Measurements from ENCODE around the gene GPATCH4.
"Not testable (repeated sequence)": the region's sequence is repeated elsewhere in the genome, so short reads cannot be mapped to it uniquely, and the experiment has no call there.

GPATCH4 gene

DNA sequence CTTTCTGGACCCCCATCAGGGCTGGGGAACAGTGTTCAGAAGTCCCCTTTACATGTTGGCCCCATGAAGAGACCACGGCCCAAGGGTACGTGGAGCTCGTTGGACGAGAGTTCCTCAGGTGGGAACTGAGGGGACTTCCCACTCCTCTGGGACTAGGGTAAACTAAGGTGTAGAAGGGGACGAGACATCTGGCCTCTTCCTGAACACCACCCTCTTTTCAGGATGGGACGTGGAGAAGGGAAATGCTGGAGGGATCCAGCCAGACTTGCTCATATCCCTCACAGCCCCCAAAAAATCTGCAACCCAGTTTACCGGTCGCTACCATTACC is 7.7 kb downstream of the GPATCH4 start:
- no peak overlapping the region for H3K27ac Mint-ChIP-seq
- H3K36me3 Mint-ChIP-seq (ENCODE audit: low read depth): peaks cover 55% of the 10 kb centered on the region
- H3K4me1 Mint-ChIP-seq (ENCODE audit: low read depth): peaks cover 41% of the 10 kb centered on the region
- H3K27me3 Mint-ChIP-seq: no peaks in the 10 kb centered on the region
- H3K4me3 Mint-ChIP-seq: no peak overlapping the region
- H3K9me3 Mint-ChIP-seq: no peaks in the 10 kb centered on the region

DNA sequence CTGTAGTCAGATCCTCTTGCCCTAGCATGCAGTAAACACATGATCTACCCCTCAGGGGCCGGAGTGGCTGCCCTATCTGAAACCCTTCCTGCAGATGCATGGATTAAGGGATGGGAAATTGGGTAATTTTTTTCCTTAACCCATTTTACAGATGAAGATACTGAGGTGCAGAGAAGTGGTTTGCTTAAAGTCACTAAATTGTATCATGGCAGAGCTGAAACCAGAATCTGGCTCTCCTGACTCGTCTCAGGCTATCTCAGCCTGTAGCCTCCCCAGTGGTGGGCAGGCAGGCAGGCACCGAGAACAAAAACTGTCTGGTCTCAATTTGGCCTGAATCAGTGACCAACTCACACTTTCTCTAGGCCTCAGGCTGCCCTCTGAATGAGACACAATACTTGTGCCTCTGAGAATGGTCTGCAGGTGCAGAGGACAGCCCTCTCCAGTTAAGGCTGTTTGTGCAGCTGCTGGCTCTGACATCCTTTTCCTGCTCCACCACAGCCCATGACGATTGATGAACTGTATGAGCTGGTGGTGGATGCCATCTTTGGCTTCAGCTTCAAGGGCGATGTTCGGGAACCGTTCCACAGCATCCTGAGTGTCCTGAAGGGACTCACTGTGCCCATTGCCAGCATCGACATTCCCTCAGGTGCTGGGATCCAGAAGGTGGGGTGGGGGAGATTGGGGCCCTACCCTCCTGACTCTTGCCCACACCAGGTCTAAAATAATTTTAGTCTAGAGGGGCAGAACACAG is 8.2 kb downstream of the GPATCH4 start:
- Mint-ChIP-seq H3K36me3 (ENCODE audit: low read depth) (peaks cover 50% of the 10 kb centered on the region), H3K9me3 (no peaks in the 10 kb centered on the region), H3K27ac (peak overlapping the region; percentile 64), H3K4me3 (peak overlapping the region; percentile 80), H3K4me1 (ENCODE audit: low read depth) (peaks cover 36% of the 10 kb centered on the region), H3K27me3 (no peaks in the 10 kb centered on the region)

DNA sequence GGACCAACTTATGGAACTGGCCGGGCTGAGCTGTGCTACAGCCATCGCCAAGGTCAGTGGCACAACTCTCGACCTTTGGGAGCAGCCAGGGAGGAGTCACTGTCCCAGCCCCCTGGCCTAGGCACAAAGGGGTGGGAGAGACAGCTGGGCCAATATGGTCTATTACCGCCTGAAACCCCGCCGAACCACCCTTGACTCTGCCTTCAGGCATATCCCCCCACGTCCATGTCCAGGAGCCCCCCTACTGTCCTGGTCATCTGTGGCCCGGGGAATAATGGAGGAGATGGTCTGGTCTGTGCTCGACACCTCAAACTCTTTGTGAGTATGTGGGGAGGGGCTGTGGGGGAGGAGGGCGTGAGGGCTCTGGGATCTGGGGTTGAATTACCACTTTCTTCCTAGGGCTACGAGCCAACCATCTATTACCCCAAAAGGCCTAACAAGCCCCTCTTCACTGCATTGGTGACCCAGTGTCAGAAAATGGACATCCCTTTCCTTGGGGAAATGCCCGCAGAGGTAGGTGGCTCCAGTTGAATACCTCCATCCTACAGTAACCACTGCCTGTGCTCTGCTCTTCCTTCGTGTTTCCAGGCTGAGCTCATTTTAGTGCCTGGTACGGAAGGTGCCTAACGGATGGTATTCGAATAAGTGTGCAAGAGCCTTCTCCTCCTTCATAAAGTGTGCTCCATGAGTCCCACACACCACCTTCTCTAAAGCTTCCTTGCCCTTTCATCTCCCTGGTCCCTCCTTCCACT is 8.9 kb downstream of the GPATCH4 start:
- Mint-ChIP-seq H3K9me3 (no peaks in the 10 kb centered on the region), H3K4me3 (peak overlapping the region; percentile 80), H3K27ac (peak overlapping the region; percentile 64), H3K36me3 (ENCODE audit: low read depth) (peaks cover 47% of the 10 kb centered on the region), H3K27me3 (no peaks in the 10 kb centered on the region), H3K4me1 (ENCODE audit: low read depth) (peaks cover 35% of the 10 kb centered on the region)

DNA sequence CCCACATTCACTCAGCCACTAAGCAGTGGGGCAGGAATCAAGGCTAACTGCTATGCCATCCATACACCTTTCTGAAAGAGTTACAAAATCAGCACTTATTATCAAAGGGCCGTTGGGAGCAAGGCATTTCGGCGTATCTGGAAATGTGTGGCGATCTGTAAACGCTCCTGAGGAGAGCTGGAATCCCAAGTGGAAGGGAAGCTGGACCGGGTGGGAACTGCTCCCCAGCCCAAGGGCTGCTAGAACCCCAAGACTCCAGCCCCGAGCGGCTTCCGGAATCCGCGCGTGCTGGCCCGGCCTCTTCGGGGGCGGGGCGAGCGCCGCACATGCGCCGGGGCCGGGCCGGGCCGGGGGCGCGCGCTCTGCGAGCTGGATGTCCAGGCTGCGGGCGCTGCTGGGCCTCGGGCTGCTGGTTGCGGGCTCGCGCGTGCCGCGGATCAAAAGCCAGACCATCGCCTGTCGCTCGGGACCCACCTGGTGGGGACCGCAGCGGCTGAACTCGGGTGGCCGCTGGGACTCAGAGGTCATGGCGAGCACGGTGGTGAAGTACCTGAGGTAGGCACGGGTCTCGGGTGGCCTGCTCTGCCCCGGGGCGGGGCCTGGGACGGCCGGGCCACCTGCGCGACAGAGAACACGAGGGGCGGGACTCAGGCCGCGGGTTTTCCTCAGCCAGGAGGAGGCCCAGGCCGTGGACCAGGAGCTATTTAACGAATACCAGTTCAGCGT is 9.7 kb downstream of the GPATCH4 start, which contains the start of gene NAXE:
TSS of gene NAXE (plus strand) at position 345 of the 726 bp plus-strand sequence. CDS start at position 374, 29 bp downstream.
- H3K36me3 Mint-ChIP-seq (ENCODE audit: low read depth): peaks cover 40% of the 10 kb centered on the region
- peak within 1 kb of the TSS; percentile 77 for H3K27ac Mint-ChIP-seq
- peak within 1 kb of the TSS; percentile 80 for H3K4me3 Mint-ChIP-seq
- H3K27me3 Mint-ChIP-seq: no peaks in the 10 kb centered on the region
- no peaks in the 10 kb centered on the region for H3K9me3 Mint-ChIP-seq
- peaks cover 35% of the 10 kb centered on the region for H3K4me1 Mint-ChIP-seq (ENCODE audit: low read depth)

DNA sequence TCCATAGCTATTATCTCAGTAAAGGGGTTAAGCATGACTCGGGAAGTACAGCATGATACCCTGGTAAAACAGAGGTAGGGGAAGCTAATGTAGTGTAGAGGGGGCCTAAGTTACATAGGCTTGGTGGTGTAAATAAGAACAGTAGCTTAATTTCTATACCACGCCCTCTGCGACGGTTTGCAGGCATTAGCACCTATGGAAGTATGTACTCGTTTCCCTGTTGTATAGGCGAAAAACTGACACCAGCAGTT is 10.2 kb downstream of the GPATCH4 start:
- H3K27me3 Mint-ChIP-seq: no peaks in the 10 kb centered on the region
- peaks cover 35% of the 10 kb centered on the region for H3K4me1 Mint-ChIP-seq (ENCODE audit: low read depth)
- no peaks in the 10 kb centered on the region for H3K9me3 Mint-ChIP-seq
- peak overlapping the region; percentile 77 for H3K27ac Mint-ChIP-seq
- peaks cover 35% of the 10 kb centered on the region for H3K36me3 Mint-ChIP-seq (ENCODE audit: low read depth)
- H3K4me3 Mint-ChIP-seq: peak overlapping the region; percentile 80

DNA sequence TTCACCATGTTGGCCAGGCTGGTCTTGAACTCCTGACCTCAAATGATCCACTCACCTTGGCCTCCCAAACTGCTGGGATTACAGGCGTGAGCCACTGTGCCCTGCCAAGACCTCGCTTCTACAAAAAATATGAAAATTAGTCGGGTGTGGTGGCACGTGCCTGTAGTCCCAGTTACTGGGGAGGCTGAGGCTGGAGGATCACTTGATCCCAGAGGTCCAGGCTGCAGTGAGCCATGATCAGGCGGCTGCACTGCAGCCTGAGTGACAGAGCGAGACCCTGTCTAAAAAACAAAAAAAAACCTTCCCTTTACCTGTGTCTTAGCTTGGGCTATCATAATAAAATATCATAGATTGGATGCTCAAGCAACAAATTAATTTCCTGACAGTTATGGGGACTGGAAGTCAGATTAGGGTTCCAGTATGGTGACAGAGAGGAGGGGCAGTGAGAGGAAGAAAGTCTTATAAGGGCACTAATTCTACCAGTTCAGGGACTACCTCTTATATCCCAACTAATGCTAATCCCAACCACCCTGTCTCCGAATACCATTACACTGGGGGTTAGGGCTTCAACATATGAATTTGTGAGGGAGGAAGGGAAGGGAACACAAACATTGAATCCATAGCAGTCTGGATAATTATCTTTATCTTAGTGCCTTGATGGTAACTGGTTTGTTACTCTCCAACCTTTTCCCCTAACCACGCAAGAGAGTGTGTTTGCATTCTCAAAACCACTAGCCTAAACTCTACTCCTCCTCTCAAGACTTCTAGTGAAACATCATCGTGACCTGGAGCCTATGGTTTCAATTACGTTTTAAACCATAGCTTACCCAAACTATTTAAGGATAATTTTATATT is 10.7 kb downstream of the GPATCH4 start:
- Mint-ChIP-seq H3K9me3 (no peaks in the 10 kb centered on the region), H3K36me3 (ENCODE audit: low read depth) (peaks cover 32% of the 10 kb centered on the region), H3K4me1 (ENCODE audit: low read depth) (peaks cover 35% of the 10 kb centered on the region), H3K27me3 (no peaks in the 10 kb centered on the region), H3K27ac (peak overlapping the region; percentile 77), H3K4me3 (peak overlapping the region; percentile 80)

DNA sequence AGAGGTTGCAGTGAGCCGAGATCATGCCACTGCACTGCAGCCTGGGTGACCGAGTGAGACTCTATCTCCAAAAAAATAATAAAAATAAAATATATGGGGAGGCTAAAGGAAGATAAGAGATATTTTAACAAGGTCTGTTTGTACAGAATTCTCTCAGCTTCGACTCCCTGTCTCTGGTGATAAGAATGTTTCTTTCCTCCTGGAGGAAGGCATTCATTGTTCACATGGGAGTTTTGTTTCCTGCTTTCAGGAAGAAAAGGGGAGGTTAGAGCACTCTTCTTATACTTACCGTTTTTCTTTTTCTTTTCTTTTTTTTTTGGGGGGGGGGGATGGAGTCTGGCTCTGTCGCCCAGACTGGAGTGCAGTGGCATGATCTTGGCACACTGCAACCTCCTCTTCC is 11.7 kb downstream of the GPATCH4 start:
- no peaks in the 10 kb centered on the region for H3K27me3 Mint-ChIP-seq
- H3K4me3 Mint-ChIP-seq: no peak overlapping the region
- peaks cover 30% of the 10 kb centered on the region for H3K36me3 Mint-ChIP-seq (ENCODE audit: low read depth)
- no peak overlapping the region for H3K27ac Mint-ChIP-seq
- H3K4me1 Mint-ChIP-seq (ENCODE audit: low read depth): peaks cover 30% of the 10 kb centered on the region
- H3K9me3 Mint-ChIP-seq: no peaks in the 10 kb centered on the region

DNA sequence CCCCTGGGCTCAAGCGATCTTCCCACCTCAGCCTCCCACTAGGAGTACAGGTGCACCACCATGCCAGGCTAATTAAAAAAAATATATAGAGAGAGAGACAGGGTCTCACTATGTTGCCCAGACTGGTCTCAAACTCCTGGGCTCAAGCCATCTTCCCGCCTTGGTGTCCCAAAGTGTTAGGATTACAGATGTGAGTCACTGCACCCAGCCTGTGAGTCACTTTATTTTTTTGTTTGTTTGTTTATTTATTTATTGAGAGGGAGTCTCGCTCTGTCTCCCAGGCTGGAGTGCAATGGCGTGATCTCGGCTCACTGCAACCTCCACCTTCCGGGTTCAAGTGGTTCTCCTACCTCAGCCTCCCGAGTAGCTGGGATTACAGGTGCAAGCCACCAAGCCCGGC is 13.4 kb downstream of the GPATCH4 start:
- H3K9me3 Mint-ChIP-seq, H3K27ac Mint-ChIP-seq, H3K4me3 Mint-ChIP-seq, H3K27me3 Mint-ChIP-seq: not testable (repeated sequence)
- H3K36me3 Mint-ChIP-seq (ENCODE audit: low read depth): peaks cover 17% of the 10 kb centered on the region
- peaks cover 36% of the 10 kb centered on the region for H3K4me1 Mint-ChIP-seq (ENCODE audit: low read depth)

DNA sequence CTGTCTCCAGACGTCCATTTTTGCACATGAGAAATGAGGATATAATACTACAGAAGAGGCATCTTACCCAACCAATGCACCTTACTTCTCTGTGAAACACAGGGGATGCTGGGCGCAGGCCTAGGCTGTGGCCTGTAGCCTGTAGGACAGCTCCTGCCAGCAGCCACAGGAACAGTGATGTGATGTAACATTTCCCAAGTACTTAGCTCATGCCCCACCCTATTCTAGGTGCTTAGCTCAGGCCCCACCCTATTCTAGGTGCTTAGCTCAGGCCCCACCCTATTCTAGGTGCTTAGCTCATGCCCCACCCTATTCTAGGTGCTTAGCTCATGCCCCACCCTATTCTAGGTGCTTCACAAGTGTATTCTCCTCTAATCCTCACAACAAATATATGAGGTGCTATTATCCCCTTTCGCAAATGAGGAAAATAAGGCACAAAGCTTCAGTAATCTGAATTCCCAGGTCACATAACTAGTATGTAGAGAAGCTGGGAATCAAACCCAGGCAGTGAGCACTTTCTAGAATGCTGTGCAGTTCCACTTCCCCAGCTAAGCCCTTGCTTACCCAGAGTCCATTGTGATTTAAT is 14.3 kb downstream of the GPATCH4 start:
- no peaks in the 10 kb centered on the region for H3K9me3 Mint-ChIP-seq
- no peak overlapping the region for H3K27ac Mint-ChIP-seq
- H3K27me3 Mint-ChIP-seq: no peaks in the 10 kb centered on the region
- H3K36me3 Mint-ChIP-seq (ENCODE audit: low read depth): peaks cover 10% of the 10 kb centered on the region
- H3K4me3 Mint-ChIP-seq: no peak overlapping the region
- peaks cover 40% of the 10 kb centered on the region for H3K4me1 Mint-ChIP-seq (ENCODE audit: low read depth)

DNA sequence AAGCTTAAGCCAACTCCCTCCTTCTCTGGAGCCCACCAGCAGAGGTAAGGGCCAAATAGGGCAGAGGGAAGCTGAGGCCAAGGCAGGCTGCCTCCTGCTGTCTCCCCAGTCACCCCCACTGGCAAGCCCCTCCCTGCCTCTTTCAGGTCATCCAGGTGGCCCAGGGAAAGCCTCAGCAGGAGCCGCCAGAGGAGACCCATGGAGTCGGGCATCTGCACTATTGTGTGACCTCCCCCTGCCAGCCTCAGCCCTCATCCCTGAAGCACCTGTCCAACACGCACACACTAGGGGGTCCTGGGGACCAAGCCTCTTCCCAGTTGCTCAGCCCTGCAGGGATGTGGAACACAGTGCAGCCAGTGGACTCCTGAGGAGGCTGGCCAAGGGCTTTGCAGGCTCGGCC is 15.0 kb downstream of the GPATCH4 start:
- no peaks in the 10 kb centered on the region for H3K27me3 Mint-ChIP-seq
- no peak overlapping the region for H3K4me3 Mint-ChIP-seq
- no peaks in the 10 kb centered on the region for H3K9me3 Mint-ChIP-seq

DNA sequence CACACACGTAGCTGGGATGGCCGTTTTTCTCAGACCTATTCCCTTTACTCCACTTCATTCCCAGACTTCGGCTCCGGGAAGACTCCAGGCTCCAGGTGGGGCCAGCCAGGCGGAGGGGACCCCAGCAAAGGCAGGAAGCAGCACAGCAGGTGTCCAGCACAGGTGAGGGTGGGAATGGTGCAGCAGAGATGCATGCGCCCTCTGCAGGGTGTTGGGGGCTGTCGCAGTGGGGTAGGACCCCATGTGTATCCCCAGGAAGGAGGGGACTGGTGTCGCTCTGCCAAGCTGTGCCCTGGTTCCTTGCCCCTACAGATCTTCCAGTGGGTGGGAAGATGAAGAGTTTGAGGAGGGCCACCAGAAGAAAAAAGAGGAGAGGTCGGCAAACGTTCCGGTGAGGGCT is 16.5 kb downstream of the GPATCH4 start:
- Mint-ChIP-seq H3K4me1 (ENCODE audit: low read depth) (peaks cover 41% of the 10 kb centered on the region), H3K4me3 (no peak overlapping the region), H3K27ac (no peak overlapping the region), H3K36me3 (ENCODE audit: low read depth) (peaks cover 10% of the 10 kb centered on the region), H3K9me3 (no peaks in the 10 kb centered on the region), H3K27me3 (no peaks in the 10 kb centered on the region)

More for the DNA sequence above, 15.0 kb downstream of the GPATCH4 start:
- peaks cover 10% of the 10 kb centered on the region for H3K36me3 Mint-ChIP-seq (ENCODE audit: low read depth)
- H3K4me1 Mint-ChIP-seq (ENCODE audit: low read depth): peaks cover 45% of the 10 kb centered on the region
- H3K27ac Mint-ChIP-seq: no peak overlapping the region

DNA sequence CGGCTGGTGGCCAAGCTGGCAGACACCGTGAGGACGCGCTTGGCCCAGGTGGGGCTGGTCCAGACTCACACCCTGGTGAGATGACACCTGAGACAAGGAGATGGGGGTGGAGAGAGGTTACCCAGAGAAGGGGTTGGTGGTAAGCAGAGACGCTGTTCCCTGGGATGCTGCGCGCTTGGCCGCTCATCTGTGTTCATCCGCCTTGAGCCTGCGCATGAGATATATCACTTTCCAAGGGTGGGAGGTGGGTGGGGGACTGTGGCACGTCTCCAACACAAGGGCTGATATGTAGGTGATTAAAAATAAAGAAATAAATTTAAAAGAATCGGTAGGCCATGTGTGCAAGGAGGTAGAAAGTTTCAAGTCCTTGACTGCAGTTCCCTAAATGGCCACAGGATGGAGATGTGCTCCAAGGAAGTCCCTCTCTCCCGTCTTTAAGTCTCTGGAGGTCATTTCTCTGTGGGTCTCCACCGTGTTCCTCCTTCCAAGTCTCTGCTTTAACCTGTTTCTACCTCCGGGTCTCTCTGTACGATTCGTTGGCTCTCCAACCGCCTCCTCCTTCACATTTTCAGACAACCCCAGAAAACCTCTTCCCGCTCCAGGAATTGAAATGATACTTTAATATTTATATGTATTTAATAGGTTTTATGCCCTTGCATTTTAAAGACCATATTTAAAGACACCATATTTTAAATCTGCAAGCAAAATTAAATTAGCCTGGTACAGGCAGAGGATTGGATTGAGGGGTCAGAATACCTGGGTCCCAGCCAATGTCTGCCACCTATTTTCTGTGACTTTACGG is 17.3 kb downstream of the GPATCH4 start:
- Mint-ChIP-seq H3K4me3 (peak overlapping the region; percentile 97), H3K27me3 (no peaks in the 10 kb centered on the region), H3K4me1 (ENCODE audit: low read depth) (peaks cover 41% of the 10 kb centered on the region), H3K27ac (peak overlapping the region; percentile 98), H3K9me3 (no peaks in the 10 kb centered on the region), H3K36me3 (ENCODE audit: low read depth) (peaks cover 10% of the 10 kb centered on the region)

DNA sequence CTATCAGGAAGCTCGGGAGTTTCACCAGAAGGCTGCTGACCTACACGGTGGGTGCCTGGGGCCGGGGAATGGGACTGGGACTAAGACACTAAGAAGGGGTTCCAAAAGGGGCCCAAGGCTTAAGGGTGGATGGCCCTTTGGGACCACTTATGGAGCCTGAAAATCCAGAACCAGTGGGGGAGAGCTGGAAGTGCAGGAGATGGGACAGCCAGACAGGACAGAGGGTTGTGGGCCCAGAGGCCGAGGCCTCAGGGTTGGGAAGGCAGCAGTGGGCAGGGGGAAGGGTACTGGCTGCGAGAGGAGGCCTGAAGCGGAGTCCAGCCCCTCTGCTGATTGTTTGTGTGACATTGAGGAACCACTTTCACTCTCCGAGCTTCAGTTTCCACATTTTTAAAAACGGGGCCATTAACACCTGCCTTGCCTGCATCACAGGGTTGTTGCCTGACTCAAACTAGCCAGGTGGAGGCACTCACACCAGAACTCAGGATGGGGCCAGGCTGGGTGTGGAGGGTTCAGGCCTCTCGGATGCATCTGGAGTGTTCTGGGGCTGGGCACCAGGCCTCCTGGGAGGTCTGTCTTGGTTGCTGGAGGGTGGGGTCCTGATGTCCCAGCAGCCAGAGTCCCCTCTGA is 18.8 kb downstream of the GPATCH4 start:
- no peaks in the 10 kb centered on the region for H3K9me3 Mint-ChIP-seq
- H3K27me3 Mint-ChIP-seq: no peaks in the 10 kb centered on the region
- H3K4me1 Mint-ChIP-seq (ENCODE audit: low read depth): peaks cover 41% of the 10 kb centered on the region
- H3K4me3 Mint-ChIP-seq: peak overlapping the region; percentile 97
- peaks cover 10% of the 10 kb centered on the region for H3K36me3 Mint-ChIP-seq (ENCODE audit: low read depth)
- H3K27ac Mint-ChIP-seq: peak overlapping the region; percentile 98

All from stimulated activated naive CD8-positive, alpha-beta T cell treated with anti-CD3 and anti-CD28 coated beads, Interleukin-15, Interleukin-2, amounts not matched to agents 100 ng/mL and 50 ng/mL, for 24 hours (primary cell).